C4-2B (cell line): ENCODE data around the gene NUP210.
A peak's percentile ranks its signal among the peaks of the same experiment; 100 is the strongest.

ENCODE experiments used
- H3K27ac ChIP-seq: fragments of 450-650 bp; 2 replicates; pipeline ENCODE4 v1.5.1; 2017
- ZFX ChIP-seq: fragments of 450-650 bp; IDR thresholded peaks from 2 replicates; pipeline ENCODE4 v1.6.1; 2017
- TF ChIP-seq, protein P1 (sequence below): fragments of 450-650 bp; conservative IDR thresholded peaks from 2 replicates; pipeline ENCODE4 v1.5.1; 2017; ENCODE audit warnings: mild to moderate bottlenecking

Gene NUP210

DNA sequence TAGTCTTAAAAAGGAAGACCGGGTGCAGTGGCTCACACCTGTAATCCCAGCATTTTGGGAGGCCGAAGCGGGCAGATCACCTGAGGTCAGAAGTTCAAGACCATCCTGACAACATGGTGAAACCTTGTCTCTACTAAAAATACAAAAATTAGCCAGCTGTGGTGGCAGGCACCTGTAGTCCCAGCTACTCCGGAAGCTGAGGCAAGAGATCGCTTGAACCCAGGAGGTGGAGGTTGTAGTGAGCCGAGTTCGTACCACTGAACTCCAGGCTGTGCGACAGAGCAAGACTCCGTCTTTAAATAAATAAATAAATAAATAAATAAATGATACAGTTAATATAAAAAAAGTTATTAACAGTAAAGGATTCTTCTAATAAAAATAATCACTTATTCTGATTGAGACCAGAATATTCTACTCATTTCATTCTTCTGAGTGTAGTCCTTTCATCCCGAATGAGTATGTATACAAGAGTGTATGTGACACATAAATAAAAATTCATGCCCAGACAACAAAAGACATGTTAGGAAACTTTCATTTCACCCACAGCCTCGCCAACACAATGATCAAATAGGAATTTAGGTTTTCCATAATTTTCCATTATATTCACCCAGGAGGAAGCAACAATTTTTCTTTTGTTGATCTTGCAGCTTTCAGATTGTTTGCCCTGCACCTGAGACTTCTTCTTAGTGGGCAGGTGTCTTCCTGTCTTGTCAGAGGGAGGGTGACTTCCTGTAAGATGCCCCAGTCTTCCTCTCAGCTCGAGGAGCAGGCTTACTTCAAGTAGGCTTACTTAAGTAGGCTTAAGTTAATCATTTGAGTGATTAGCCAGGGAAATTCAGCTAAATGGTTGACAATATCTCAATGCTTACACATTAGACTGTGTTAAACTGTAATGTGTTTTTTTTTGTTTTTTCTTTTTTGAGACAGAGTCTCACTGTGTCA, 7.8 kb upstream of the NUP210 start:
- H3K27ac ChIP-seq = no peak overlapping the region

DNA sequence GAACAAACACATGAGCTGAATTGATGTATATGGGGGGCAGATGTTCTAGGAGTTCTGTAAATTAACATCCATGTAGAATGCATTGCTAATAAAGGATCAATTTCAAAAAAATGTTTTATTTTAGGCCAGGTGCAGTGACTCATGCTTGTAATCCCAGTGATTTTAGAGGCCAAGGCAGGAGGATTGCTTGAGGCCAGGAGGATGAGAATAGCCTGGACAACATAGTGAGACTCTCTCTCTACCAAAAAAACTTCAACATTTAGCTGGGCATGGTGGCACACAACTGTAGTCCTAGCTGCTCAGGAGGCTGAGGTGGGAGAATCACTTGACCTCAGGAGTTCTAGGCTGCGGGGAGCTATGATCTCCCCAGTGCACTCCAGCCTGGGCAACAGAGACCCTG, 6.5 kb upstream of the NUP210 start:
- H3K27ac ChIP-seq = no peak overlapping the region
- no peak for TF ChIP-seq ZFX
- TF ChIP-seq, protein P1, sequence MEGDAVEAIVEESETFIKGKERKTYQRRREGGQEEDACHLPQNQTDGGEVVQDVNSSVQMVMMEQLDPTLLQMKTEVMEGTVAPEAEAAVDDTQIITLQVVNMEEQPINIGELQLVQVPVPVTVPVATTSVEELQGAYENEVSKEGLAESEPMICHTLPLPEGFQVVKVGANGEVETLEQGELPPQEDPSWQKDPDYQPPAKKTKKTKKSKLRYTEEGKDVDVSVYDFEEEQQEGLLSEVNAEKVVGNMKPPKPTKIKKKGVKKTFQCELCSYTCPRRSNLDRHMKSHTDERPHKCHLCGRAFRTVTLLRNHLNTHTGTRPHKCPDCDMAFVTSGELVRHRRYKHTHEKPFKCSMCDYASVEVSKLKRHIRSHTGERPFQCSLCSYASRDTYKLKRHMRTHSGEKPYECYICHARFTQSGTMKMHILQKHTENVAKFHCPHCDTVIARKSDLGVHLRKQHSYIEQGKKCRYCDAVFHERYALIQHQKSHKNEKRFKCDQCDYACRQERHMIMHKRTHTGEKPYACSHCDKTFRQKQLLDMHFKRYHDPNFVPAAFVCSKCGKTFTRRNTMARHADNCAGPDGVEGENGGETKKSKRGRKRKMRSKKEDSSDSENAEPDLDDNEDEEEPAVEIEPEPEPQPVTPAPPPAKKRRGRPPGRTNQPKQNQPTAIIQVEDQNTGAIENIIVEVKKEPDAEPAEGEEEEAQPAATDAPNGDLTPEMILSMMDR = no peak

More for the DNA sequence above, 7.8 kb upstream of the NUP210 start:
- TF ChIP-seq ZFX = no peak
- TF ChIP-seq, protein P1 = no peak

DNA sequence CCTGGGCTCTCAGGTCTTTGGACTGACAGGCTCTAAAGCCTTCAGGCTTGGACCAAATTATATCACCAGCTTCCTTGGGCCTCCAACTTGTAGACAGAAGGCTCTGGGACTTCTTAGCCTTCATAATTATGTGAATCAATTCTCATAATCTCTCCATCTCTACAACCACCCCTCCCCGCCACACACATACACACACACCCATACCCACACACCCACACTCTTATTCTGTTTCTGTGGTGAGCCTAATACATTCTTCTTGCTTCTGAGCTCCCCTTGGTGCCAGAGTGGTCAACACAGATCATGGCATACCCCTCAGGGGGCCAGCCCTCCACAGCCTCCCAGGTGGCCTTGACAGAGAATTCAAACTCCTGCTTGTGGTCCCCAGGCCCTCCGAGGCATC, 5.6 kb upstream of the NUP210 start:
- no peak for TF ChIP-seq ZFX
- TF ChIP-seq, protein P1 = no peak
- H3K27ac ChIP-seq = no peak overlapping the region

DNA sequence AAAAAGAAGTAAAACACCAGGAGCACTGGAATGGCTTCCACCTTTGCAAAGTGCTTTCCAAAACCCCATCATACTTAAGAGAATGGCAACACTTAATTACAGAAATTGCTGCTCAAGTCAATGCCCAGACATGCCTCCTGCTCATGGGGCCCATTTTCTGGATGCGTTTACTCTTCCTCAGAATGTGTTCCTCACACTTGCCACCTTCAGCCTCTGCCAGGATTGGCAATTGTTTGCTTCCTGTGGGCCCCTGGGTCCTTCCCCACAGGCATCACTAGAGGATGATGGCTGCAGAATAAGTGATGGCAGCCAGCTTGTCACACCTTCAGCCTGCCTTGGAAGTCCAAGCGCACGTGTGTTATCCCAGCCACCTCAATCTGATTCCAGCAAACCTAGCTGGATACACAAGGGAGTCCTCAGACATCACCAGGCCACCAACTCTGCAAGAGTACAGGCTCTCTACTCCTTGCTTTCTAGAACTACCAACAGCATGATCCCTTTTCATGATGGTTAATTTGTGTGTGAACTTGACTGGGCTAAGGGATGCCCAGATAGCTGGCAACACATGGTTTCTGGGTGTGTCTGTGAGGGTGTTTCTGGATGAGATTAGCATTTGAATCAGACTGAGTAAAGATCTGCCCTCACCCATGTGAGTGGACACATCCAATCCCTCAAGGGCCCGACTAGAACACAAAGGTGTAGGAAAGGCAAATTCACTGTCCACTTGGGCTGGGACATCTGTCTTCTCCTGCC, 4.9 kb upstream of the NUP210 start:
- H3K27ac ChIP-seq = no peak overlapping the region
- TF ChIP-seq, protein P1 = no peak
- no peak for TF ChIP-seq ZFX

DNA sequence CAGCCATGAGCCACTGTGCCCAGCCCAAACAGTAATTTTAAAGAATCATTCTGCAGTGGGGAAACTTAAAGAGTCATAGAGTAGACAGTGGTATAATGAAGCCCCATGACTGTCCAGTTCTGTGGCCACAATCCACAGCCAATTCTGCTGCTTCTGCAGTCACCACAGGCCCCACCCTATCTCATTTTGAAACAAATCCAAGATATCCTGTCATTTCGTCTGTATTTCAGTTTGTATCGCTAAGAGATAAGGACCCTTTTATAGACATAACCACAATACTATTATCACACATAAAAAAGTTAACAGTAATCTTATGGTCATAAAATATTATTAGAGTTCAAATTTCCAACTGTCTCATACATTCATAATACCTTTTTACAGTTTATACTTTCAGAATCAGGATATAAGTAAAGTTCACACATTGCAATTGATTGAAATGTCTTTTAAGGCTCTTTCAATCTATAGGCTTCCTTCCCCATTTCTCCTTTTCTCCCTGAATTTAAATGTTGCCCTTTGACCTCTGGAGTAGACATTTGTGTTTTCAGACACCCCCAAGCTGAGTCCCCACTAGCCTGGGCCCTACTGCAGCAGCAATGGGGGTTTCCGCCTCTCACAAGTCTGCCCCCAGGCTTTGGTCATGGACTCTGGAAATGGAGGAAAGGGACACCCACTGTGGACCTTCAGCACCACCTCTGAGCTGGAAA, 4.2 kb upstream of the NUP210 start:
- TF ChIP-seq, protein P1 = no peak
- H3K27ac ChIP-seq = no peak overlapping the region

DNA sequence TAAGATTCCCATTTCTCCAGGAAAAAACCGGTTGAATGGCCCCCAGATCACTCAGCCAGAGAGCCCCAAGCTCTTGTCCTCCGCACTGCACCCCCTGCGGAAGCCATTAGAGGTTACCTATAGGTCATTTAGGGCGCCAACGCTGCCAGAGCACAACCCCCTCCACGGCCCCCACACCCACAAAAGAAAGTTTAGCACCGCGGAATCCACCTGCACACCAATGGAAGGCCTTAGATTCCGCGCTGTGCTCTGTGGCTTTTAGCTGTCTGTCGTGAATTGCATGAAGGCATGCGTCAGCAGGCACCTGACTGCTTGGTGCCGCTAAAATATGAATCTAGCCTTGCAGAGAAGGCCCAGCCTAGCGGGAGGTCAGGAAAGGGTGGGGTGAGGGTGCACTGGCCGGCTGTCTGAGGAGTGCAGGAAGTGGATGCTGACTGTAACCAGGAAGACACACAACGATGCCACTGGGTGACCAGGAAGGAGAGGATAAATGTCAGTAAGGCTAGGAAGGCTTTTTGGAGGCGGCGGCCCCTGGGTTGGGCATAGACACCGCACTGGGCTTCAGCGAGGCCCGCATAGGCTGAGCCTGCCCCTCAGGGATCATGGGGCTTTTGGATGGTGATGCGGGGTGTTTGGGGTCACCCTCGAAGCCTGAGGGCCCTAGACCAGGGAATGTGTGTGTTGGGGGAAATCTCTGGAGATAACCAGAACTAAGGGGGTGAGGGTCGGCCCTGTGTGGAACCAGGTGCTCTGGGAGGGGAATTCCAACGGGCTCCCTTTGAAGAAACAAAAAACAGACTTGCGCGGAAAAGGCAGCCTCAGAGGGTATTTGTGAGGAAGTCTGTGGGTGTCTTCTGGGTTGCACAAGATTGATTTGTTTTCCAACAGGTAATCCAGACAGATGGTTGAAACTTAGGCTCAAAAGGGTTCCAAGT, 976 bp upstream of the NUP210 start:
- TF ChIP-seq ZFX = no peak
- TF ChIP-seq, protein P1 = no peak
- H3K27ac ChIP-seq = peak overlapping the region; percentile 92
